Spinal cord (tissue), 10 donors: Measurements from ENCODE around the gene RTEL1. TPM values are rescaled to one million over a fixed set of nuclear protein-coding genes. Genes with fewer than 3 reads are reported as not detected.

Source experiments
- DNase-seq, 6 donors: peaks; one replicate each; pipeline versions ENCODE4 v3.0.0 to v3.0.0-alpha.2; 2013 to 2015; ENCODE audit warnings: low spot score in 6 of 6, low read depth in 4 of 6
- H3K27ac ChIP-seq: one replicate; pipeline ENCODE4 v1.5.1; 2013; ENCODE audit warnings: low read depth, low read length, control low read depth
- H3K27me3 ChIP-seq: one replicate; pipeline ENCODE4 v1.6.1; 2013; ENCODE audit warnings: low read length; ENCODE audit not compliant: control insufficient read depth, insufficient read depth
- H3K36me3 ChIP-seq: one replicate; pipeline ENCODE4 v1.6.1; 2013; ENCODE audit warnings: low read length; ENCODE audit not compliant: control insufficient read depth, insufficient read depth
- H3K4me1 ChIP-seq: one replicate; pipeline ENCODE4 v1.6.1; 2013; ENCODE audit warnings: low read length; ENCODE audit not compliant: control insufficient read depth, insufficient read depth
- H3K4me3 ChIP-seq: one replicate; pipeline ENCODE4 v1.5.1; 2013; ENCODE audit warnings: low read depth, low read length, control low read depth
- H3K9me3 ChIP-seq: one replicate; pipeline ENCODE4 v1.6.1; 2013; ENCODE audit warnings: low read length; ENCODE audit not compliant: control insufficient read depth, insufficient read depth
- WGBS: methylation state at CpG from one replicate; pipeline ENCODE4 v1.1.5; 2013; ENCODE audit warnings: missing lambda C conversion rate; ENCODE audit not compliant: insufficient coverage; 5-methylcytosine and 5-hydroxymethylcytosine counted together
- polyA plus RNA-seq, 2 donors: library from polyadenylated mRNA; unstranded; fragments of 120-200 nt; gene quantifications; one replicate each; pipeline ENCODE4 v1.2.1, GENCODE V29; 2013; ENCODE audit not compliant: insufficient read length in 2 of 2
- total RNA-seq, 2 donors: library from RNA; depleted of rRNA in 1 of 2; stranded (reverse); fragments of 120-200 nt in 1 of 2; fragments of >200 nt in 1 of 2; gene quantifications; one replicate each; pipeline versions ENCODE4 v1.2.3 to v1.2.4, GENCODE V29; 2013 to 2014
- donor health status: healthy.

Gene RTEL1
- total and polyA plus RNA-seq, 4 donors: 8.1 to 29.6 (median 19.3) TPM

DNA sequence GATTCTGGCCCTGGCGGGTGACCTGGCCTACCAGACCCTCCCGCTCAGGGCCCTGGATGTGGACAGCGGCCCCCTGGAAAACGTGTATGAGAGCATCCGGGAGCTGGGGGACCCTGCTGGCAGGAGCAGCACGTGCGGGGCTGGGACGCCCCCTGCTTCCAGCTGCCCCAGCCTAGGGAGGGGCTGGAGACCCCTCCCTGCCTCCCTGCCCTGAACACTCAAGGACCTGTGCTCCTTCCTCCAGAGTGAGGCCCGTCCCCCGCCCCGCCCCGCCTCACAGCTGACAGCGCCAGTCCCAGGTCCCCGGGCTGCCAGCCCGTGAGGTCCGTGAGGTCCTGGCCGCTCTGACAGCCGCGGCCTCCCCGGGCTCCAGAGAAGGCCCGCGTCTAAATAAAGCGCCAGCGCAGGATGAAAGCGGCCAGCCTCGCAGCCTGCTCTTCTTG lies 80.6 kb downstream of the RTEL1 start:
- H3K4me3 ChIP-seq: no peak overlapping the region
- DNase-seq: peak in 2 of 6 donors; percentile 48 to 65
- H3K27me3 ChIP-seq: no peaks in the 10 kb centered on the region
- peak overlapping the region; percentile 67 for H3K27ac ChIP-seq
- WGBS: 31% methylated on average over 26 of the region's 26 CpGs
- peaks cover 53% of the 10 kb centered on the region for H3K4me1 ChIP-seq
- H3K36me3 ChIP-seq: peaks cover 81% of the 10 kb centered on the region
- H3K9me3 ChIP-seq: no peaks in the 10 kb centered on the region

- H3K9me3 ChIP-seq: no peaks in the 10 kb centered on the region
- H3K4me1 ChIP-seq: peaks cover 53% of the 10 kb centered on the region
- peak within 1 kb of the TSS; percentile 68 for H3K4me3 ChIP-seq
- peak in 4 of 6 donors; percentile 63 to 92 (median 76) for DNase-seq
- WGBS: 1% methylated on average over 130 of the region's 136 CpGs
- H3K36me3 ChIP-seq: peaks cover 75% of the 10 kb centered on the region
- H3K27me3 ChIP-seq: no peaks in the 10 kb centered on the region
- peak within 1 kb of the TSS; percentile 89 for H3K27ac ChIP-seq
Observed at GRCh38 chr20:63739130-63740069, 81.3 kb downstream of the RTEL1 start, which contains the start of gene SLC2A4RG. TSS of gene SLC2A4RG (plus strand) at chr20:63739776. CDS start at chr20:63739913, 137 bp downstream.

DNA sequence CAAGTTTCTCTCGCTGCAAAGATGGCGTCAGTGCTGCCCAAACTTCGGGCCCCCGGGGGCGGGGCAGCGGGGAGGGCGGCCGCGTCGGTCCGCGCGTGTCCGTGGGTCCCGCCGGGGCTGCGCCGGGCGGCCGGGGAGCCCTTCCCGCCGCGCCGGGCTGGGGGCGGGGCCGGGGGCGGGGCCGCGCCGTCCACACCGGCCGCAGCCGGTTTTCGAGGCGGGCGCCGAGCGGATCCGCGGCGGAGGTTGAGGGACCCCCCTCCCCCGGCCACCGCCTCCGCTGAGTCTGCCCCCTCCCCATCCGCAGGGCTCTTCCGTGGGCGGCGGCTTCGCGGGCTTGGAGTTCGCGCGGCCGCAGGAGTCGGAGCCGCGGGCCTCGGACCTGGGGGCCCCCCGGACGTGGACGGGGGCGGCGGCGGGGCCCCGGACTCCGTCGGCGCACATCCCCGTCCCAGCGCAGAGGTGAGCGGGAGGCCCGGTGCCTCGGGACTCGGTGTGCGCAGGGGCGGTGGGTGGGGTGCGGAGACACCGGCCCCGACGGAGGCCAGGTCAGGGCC lies 82.0 kb downstream of the RTEL1 start:
- under 1% methylated on average over 80 of the region's 80 CpGs for WGBS
- Histone ChIP-seq H3K9me3 (no peaks in the 10 kb centered on the region), H3K4me1 (peaks cover 53% of the 10 kb centered on the region), H3K4me3 (peak overlapping the region; percentile 68), H3K27ac (peak overlapping the region; percentile 89), H3K36me3 (peaks cover 75% of the 10 kb centered on the region), H3K27me3 (no peaks in the 10 kb centered on the region)
- peak in 3 of 6 donors; percentile 25 to 64 (median 52) for DNase-seq

DNA sequence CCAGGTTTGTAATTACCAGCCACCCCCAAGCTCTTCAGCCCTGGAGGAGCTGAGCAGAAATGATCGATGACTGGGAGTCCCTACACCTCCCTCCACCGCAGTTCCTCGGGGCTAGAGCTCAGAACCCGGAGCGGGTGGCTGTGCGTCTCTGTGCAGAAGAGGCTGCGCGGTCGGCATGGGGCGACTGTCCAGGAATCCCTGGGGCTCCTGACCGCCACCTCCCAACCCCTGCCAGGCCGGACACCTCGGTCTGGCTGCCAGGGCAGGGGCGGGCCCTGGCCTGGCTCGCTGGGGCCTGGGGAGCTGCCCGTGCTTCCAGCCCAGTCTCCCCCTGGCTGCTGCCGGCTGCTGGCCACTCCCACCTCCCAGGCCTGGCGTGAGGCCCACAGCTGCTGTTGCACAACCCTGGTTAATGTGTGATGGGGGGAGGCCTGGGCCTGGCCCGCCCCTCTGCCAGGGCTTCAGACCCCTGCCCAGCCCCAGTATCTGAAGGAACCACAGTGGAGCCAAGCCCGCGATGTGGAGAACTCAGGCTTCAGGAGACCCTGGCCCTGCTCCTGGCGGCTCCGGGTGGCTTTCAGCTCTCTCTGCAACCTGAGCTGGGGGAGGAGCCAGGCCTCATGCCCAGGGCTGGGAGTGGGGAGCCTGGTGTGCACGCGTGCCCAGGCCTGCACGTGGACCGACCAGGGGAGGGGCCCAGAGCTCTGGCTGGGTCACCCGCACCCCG lies 82.7 kb downstream of the RTEL1 start:
- Histone ChIP-seq H3K27me3 (no peaks in the 10 kb centered on the region), H3K27ac (peak overlapping the region; percentile 89), H3K9me3 (no peaks in the 10 kb centered on the region), H3K4me1 (peaks cover 46% of the 10 kb centered on the region), H3K4me3 (peak overlapping the region; percentile 68), H3K36me3 (peaks cover 75% of the 10 kb centered on the region)
- 10% methylated on average over 29 of the region's 29 CpGs for WGBS
- peak in 4 of 6 donors; percentile 44 to 91 (median 66) for DNase-seq

DNA sequence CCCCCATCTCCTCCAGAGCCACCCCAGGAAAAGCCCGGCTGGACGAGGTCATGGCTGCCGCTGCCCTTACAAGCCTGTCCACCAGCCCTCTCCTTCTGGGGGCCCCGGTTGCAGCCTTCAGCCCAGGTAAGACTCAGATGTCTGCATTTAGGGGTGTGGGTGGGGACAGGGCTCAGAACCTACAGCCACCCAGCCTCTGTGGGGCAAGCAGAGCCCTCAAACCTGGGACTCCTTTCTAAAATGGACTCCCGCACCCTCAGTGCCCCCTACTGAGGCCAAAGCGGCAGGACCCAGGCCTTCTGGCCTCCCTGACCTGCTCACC lies 83.2 kb downstream of the RTEL1 start:
- Histone ChIP-seq H3K4me1 (peaks cover 41% of the 10 kb centered on the region), H3K9me3 (no peaks in the 10 kb centered on the region), H3K27me3 (no peaks in the 10 kb centered on the region), H3K27ac (peak overlapping the region; percentile 89), H3K4me3 (peak overlapping the region; percentile 68), H3K36me3 (peaks cover 75% of the 10 kb centered on the region)
- no peak for DNase-seq
- WGBS: 52% methylated on average over 4 of the region's 6 CpGs

DNA sequence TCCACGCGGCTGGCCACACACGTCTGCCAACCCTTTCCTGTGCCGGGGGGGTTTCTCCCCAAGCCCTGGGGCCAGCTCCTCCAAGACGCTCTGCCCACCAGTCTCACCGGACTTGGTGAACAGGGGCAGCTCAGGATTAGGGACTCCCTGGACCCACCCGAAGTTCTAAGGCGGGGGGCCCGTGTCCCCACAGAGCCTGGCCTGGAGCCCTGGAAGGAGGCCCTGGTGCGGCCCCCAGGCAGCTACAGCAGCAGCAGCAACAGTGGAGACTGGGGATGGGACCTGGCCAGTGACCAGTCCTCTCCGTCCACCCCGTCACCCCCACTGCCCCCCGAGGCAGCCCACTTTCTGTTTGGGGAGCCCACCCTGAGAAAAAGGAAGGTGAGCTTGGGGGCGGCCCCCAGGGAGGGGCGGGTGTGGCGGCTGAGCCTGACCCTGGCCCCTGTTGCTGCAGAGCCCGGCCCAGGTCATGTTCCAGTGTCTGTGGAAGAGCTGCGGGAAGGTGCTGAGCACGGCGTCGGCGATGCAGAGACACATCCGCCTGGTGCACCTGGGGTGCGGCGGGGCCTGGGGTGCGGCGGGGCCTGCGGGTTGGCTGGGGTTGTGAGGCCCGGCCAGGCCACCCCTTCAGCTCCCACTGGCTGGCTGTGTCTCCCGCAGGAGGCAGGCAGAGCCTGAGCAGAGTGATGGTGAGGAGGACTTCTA lies 83.7 kb downstream of the RTEL1 start:
- Histone ChIP-seq H3K4me1 (peaks cover 36% of the 10 kb centered on the region), H3K9me3 (no peaks in the 10 kb centered on the region), H3K27me3 (no peaks in the 10 kb centered on the region), H3K27ac (no peak overlapping the region), H3K36me3 (peaks cover 75% of the 10 kb centered on the region), H3K4me3 (no peak overlapping the region)
- no peak for DNase-seq
- WGBS: 90% methylated on average over 28 of the region's 30 CpGs

DNA sequence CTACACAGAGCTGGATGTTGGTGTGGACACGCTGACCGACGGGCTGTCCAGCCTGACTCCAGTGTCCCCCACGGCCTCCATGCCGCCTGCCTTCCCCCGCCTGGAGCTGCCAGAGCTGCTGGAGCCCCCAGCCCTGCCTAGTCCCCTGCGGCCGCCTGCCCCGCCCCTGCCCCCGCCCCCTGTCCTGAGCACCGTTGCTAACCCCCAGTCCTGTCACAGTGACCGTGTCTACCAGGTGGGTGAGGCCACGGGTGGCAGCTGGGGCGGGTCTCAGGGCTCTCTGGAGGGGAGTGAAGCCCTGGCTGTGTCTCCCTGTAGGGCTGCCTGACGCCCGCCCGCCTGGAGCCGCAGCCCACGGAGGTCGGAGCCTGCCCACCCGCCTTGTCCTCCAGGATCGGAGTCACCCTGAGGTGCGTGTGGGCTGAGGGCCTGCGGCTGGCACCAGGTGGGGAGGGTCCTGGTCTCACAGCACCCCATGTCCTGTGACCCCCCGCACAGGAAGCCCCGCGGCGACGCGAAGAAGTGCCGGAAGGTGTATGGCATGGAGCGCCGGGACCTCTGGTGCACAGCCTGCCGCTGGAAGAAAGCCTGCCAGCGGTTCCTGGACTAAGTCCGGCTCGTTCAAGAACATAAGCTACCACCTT lies 84.4 kb downstream of the RTEL1 start:
- H3K36me3 ChIP-seq: peaks cover 72% of the 10 kb centered on the region
- no peaks in the 10 kb centered on the region for H3K9me3 ChIP-seq
- DNase-seq: no peak
- no peaks in the 10 kb centered on the region for H3K27me3 ChIP-seq
- H3K4me1 ChIP-seq: peaks cover 30% of the 10 kb centered on the region
- H3K27ac ChIP-seq: no peak overlapping the region
- 90% methylated on average over 34 of the region's 37 CpGs for WGBS
- no peak overlapping the region for H3K4me3 ChIP-seq

DNA sequence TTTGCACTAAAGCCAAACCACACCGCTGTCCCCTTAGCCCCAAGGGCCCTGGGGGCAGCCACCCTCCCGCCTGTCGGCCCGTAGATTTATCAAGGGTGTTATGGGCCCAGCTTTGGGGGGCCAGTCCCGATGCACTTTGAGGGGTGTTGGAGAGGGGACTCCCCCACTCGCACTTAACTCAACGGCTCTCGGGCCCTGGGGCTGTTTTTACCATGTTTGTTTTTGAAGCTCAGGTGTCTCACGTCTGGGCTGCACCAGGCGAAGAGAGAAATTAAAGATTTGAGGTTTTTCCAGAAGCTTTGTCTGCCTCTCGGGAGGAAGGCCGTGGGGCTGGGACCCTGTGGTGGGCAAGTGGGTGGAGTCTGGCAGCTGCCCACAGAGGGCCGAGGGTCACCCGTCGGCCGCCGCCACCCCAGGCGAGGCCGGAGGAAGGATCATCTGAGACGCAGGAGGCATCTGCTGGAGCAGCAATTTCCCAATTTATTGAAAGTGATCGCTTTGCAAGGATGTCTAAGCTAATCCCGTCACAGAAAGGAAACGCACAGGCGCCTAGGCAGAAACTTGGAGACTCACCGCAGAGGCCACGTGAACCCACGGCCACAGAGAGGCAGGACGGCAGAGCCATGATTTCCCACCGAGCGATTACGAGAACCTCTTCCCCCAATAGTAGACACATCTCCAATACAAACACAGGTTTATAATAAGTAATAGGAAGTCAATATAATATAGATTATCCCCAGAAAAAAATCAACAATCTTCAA lies 85.3 kb downstream of the RTEL1 start:
- no peaks in the 10 kb centered on the region for H3K27me3 ChIP-seq
- 84% methylated on average over 23 of the region's 31 CpGs for WGBS
- H3K36me3 ChIP-seq: peaks cover 72% of the 10 kb centered on the region
- no peak overlapping the region for H3K4me3 ChIP-seq
- DNase-seq: no peak
- H3K9me3 ChIP-seq: no peaks in the 10 kb centered on the region
- H3K27ac ChIP-seq: no peak overlapping the region
- H3K4me1 ChIP-seq: peaks cover 26% of the 10 kb centered on the region
